Panc1 (cell line): ENCODE measurements around the gene CYTL1. TPM values are rescaled to one million over a fixed set of nuclear protein-coding genes. Genes with fewer than 3 reads are reported as not detected.

Experiments used
- ATAC-seq: fragments of 200-7000 bp; cut with Tn5 transposase; 2 replicates; pipeline ENCODE4 v1.9.1; 2020; ENCODE audit warnings: mild to moderate bottlenecking, moderate library complexity
- BruUV-seq: library from RNA; stranded (reverse); fragments of 400-500 nt; replicated peaks from 2 replicates; lab custom pipeline; 2021; lab: Mats Ljungman, UMichigan
- CTCF ChIA-PET: fragments of 300-600 bp; sonication (Branson Sonifier 250); formaldehyde crosslinking; loops from one replicate; lab custom pipeline; 2022; ENCODE audit warnings: antibody characterized with exemption; lab: Charles Lee
- POLR2A ChIA-PET: fragments of 300-600 bp; sonication (Branson Sonifier 250); formaldehyde crosslinking; loops from one replicate; lab custom pipeline; 2022; ENCODE audit warnings: antibody characterized with exemption; lab: Charles Lee
- DNase-seq: peaks from one replicate; pipeline ENCODE4 v3.0.0-alpha.2; 2010; ENCODE audit warnings: low read depth, low spot score
- H3K27ac ChIP-seq: 2 replicates; pipeline ENCODE4 v1.5.1; 2011; ENCODE audit warnings: mild to moderate bottlenecking, low read length, inconsistent platforms
- H3K27me3 ChIP-seq: fragments of 200-500 bp; sonication (Bioruptor generic); 2 replicates; pipeline ENCODE4 v1.6.0; 2014; ENCODE audit warnings: low read length, inconsistent platforms; ENCODE audit not compliant: control insufficient read depth, insufficient read depth
- H3K36me3 ChIP-seq: fragments of 200-500 bp; sonication (Bioruptor generic); 2 replicates; pipeline ENCODE4 v1.5.1; 2014; ENCODE audit warnings: inconsistent platforms, mild to moderate bottlenecking, low read length, moderate library complexity; ENCODE audit not compliant: control insufficient read depth, insufficient read depth
- H3K4me1 ChIP-seq: 2 replicates; pipeline ENCODE4 v1.5.1; 2011; ENCODE audit warnings: inconsistent platforms, mild to moderate bottlenecking, low read length, moderate library complexity; ENCODE audit not compliant: control insufficient read depth, insufficient read depth
- H3K4me3 ChIP-seq, 2 experiments: 2 replicates each; pipeline ENCODE4 v1.5.1; 2011 to 2012; ENCODE audit warnings: low read depth in 2 of 2, low read length in 2 of 2, mild to moderate bottlenecking in 2 of 2, inconsistent platforms in 1 of 2, moderate library complexity in 1 of 2
- H3K9me3 ChIP-seq: fragments of 200-500 bp; sonication (Bioruptor generic); 2 replicates; pipeline ENCODE4 v1.5.1; 2014; ENCODE audit warnings: low read depth, mild to moderate bottlenecking, inconsistent platforms, low read length, moderate library complexity; ENCODE audit not compliant: control insufficient read depth, insufficient read depth
- POLR2AphosphoS5 ChIP-seq: IDR thresholded peaks from 2 replicates; pipeline ENCODE4 v1.6.1; 2012; ENCODE audit warnings: mild to moderate bottlenecking, low read depth, low read length, moderate library complexity
- REST ChIP-seq, 2 experiments: IDR thresholded peaks; 2 replicates each; pipeline ENCODE4 v1.6.1; 2011 to 2012; ENCODE audit warnings: low read depth in 2 of 2, control low read depth in 1 of 2, low read length in 1 of 2, mild to moderate bottlenecking in 1 of 2, moderate library complexity in 1 of 2; ENCODE audit not compliant: insufficient read depth in 1 of 2
- SIN3A ChIP-seq: IDR thresholded peaks from 2 replicates; pipeline ENCODE4 v1.6.1; 2012; ENCODE audit warnings: low read depth, mild to moderate bottlenecking, low read length, moderate library complexity, borderline replicate concordance; ENCODE audit not compliant: insufficient read depth
- TCF7L2 ChIP-seq: IDR thresholded peaks from 2 replicates; pipeline ENCODE4 v1.6.1; 2011; ENCODE audit warnings: mild to moderate bottlenecking, low read depth, low read length, inconsistent platforms
- in situ Hi-C: cut with HindIII; loops from 2 replicates; pipeline ENCODE4 v1.10.0; 2016; ENCODE audit warnings: low sequenced_read_pairs, low pct_unique_long_range_greater_than_20kb
- intact Hi-C: fragments of 100-400 bp; cut with micrococcal nuclease; formaldehyde crosslinking; loops from one replicate; pipeline ENCODE4 v1.10.0; 2022; ENCODE audit not compliant: unreplicated experiment
- total RNA-seq: library from RNA; stranded (reverse); gene quantifications from one replicate; pipeline ENCODE4 v1.2.1, GENCODE V29; 2021; ENCODE audit not compliant: unreplicated experiment
- TF ChIP-seq, protein P1 (sequence below): fragments of 450-650 bp; IDR thresholded peaks from 2 replicates; pipeline ENCODE4 v1.5.1; 2017; ENCODE audit warnings: mild to moderate bottlenecking

CYTL1 gene
- total RNA-seq, 1 experiment from 2014 or later: not detected

GRCh38 chr4:5004496-5004895, 14.8 kb downstream of the CYTL1 start:
- H3K27me3 ChIP-seq: no peaks in the 10 kb centered on the region
- intact Hi-C loops: no loop called here
- POLR2A ChIA-PET: no interaction called here

GRCh38 chr4:5003918-5004317, 15.3 kb downstream of the CYTL1 start:
- ChIA-PET POLR2A (no interaction called here), CTCF (no interaction called here)
- ATAC-seq (no peak), DNase-seq (no peak)
- TF ChIP-seq, protein P1, sequence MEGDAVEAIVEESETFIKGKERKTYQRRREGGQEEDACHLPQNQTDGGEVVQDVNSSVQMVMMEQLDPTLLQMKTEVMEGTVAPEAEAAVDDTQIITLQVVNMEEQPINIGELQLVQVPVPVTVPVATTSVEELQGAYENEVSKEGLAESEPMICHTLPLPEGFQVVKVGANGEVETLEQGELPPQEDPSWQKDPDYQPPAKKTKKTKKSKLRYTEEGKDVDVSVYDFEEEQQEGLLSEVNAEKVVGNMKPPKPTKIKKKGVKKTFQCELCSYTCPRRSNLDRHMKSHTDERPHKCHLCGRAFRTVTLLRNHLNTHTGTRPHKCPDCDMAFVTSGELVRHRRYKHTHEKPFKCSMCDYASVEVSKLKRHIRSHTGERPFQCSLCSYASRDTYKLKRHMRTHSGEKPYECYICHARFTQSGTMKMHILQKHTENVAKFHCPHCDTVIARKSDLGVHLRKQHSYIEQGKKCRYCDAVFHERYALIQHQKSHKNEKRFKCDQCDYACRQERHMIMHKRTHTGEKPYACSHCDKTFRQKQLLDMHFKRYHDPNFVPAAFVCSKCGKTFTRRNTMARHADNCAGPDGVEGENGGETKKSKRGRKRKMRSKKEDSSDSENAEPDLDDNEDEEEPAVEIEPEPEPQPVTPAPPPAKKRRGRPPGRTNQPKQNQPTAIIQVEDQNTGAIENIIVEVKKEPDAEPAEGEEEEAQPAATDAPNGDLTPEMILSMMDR: no peak
- TF ChIP-seq REST (IDR thresholded peaks at IDR 0.05; ENCODE audit: insufficient read depth in 1 of 2, low read depth in 2 of 2, low read length in 1 of 2) (no peak), POLR2AphosphoS5 (no peak), SIN3A (no peak), TCF7L2 (no peak)
- BruUV-seq: no TSS peak
- no peaks in the 10 kb centered on the region for H3K4me1 ChIP-seq
- H3K36me3 ChIP-seq: no peaks in the 10 kb centered on the region
- H3K27ac ChIP-seq: no peak overlapping the region
- H3K4me3 ChIP-seq: no peak overlapping the region
- no peaks in the 10 kb centered on the region for H3K27me3 ChIP-seq
- in situ Hi-C loops (no loop called here), intact Hi-C loops (no loop called here)
- no peaks in the 10 kb centered on the region for H3K9me3 ChIP-seq

More at GRCh38 chr4:5004496-5004895, 14.8 kb downstream of the CYTL1 start:
- Histone ChIP-seq H3K9me3 (no peaks in the 10 kb centered on the region), H3K27ac (no peak overlapping the region), H3K36me3 (no peaks in the 10 kb centered on the region), H3K4me1 (no peaks in the 10 kb centered on the region), H3K4me3 (no peak overlapping the region)
- no TSS peak for BruUV-seq
- TF ChIP-seq SIN3A: no peak
- TF ChIP-seq, protein P1: no peak
- no peak for TF ChIP-seq REST (IDR thresholded peaks at IDR 0.05; ENCODE audit: insufficient read depth in 1 of 2, low read depth in 2 of 2, low read length in 1 of 2)
- TF ChIP-seq POLR2AphosphoS5: no peak
- no peak for TF ChIP-seq TCF7L2
- ATAC-seq: no peak
- in situ Hi-C loops: no loop called here
- CTCF ChIA-PET: interaction anchor here (0.8 kb wide), 1 partner anchor 300 kb away, joined by 3 read pairs; no protein-coding TSS in a partner anchor
- DNase-seq: no peak
